Embryonic facial prominence (tissue), 1 donor: ENCODE data around the gene SLC25A13.
A peak's percentile ranks its signal among the peaks of the same experiment; 100 is the strongest.

Experiments used
- DNase-seq: peaks from one replicate; pipeline ENCODE4 v3.0.0-alpha.2; 2016; ENCODE audit errors: extremely low spot score

SLC25A13 gene

DNA sequence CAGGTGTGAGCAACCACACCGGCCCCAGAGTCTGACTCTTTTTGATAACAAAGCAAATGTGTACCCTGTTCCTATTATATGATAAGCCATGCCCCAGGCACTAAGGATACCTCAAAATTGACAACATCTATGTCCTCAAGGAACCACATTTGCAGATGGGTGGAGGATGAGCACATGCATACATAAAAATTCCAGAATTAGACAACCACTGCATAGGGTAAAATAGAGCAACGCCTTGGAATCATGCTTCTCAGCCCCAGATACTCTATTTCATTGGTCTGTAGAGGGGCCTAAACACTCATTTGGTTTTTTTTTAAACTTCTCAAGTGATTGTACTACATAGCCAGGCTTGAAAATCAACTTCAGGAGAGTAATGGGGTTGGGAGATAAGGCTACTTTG, 78.7 kb downstream of the SLC25A13 start:
- DNase-seq: no peak

- DNase-seq: no peak
Measured at GRCh38 chr7:96241855-96242254, 80.0 kb downstream of the SLC25A13 start.

GRCh38 chr7:96238976-96239766, 82.7 kb downstream of the SLC25A13 start:
- no peak for DNase-seq

DNA sequence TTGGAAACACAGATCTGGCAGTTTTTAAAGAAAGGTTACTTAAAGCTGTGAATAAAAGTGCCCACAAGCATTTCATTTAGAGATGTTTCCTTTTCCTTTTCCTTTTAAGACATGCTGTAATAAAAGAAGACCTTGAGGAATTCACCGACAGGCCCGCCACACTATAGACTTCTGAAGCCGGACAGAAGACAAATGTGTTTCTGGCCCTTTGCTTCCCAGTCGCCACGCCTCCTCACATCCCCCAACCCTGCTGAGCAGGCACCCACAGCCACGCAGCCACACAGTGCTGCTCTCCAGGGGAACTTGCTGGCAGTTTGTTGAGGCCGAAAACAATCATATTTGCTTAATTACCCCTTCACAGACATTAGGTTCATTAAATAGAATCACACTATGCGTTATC, 83.4 kb downstream of the SLC25A13 start:
- DNase-seq: no peak

DNA sequence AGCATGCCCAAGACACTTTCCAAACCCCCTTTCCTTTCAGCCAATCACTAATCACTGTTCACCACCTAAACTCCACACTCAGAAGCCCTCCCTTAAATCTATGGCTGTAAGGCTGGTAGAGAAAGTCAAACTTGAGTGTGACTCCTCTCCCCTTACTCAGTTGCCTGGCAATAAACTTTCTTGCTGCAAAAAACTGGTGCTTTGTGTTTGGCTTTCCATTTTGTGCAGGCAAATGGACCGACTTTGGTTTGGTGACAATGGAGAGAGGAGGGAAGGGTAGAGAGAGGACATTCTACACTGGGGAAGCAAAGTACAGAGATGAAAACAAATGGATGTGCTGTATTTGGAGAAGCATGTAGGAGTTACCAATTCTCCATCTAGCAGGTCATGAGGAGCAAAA, 84.9 kb downstream of the SLC25A13 start:
- no peak for DNase-seq

DNA sequence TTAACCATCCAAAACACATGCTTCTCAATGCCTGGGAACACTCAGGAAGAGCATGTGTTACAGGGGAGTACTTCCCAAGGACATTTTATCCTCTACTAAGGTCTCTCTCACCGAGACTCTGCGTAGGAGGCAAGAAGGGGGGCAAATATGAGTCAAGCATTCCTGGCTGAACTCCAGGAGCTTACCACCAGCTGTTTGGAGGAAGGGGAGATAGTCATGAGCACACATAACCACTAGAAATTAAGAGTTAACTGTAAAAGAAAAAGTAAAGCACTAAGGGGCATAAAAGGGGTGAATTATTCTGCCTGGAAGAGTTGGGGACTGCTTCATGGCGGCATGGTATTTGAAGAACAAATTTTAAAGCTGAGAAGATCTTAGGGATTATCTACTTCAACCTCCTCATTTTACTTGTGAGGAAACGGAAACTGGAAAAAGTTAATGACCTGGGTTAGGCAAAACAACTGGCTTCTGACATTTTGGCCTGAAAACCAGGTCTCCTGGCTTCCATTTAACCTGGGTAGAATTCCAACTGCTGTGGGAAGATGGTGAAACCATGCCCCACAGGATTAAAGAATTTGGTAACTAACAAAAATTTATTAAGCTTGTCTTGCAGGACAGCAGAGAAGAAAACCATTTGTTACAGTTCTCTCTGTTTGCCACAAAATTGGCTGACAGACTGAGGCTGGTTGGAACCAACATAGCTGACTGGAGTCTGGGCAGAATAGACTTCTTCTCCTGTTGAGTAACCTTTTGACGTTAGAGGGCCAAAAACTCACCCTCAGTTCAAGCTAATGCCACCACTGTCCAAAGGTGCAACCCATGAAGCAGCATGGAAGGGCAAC, 85.5 kb downstream of the SLC25A13 start:
- DNase-seq: peak; percentile 37

GRCh38 chr7:96235281-96235680, 86.6 kb downstream of the SLC25A13 start:
- DNase-seq: no peak

DNA sequence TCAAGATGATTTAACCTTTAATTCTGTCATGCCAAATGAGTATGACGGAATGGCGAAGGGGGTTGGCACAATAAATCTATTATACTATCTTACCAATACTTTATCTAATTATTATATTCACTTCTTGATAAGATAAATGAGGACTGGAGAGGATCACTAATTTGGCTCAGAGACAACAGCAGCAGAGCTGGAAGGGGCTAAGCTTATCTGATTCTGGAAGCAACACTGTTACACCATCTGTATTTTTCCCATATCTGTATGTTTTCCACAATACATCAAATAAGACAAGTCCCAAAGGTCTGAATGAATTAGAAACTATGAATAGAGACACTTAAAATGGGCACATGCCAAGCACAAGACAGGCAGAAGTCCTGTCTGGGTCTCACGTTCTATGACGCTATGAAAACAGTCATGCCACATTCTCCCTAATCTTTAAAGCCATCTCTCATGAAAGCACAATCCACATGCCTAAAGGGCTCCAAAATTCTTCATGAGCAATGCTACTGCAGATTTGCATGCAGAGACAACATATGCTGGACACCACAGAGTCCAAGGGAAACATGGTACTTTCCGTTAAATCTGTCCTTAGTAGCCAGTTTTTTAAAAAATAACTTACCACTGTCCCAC, 88.3 kb downstream of the SLC25A13 start:
- DNase-seq: no peak

DNA sequence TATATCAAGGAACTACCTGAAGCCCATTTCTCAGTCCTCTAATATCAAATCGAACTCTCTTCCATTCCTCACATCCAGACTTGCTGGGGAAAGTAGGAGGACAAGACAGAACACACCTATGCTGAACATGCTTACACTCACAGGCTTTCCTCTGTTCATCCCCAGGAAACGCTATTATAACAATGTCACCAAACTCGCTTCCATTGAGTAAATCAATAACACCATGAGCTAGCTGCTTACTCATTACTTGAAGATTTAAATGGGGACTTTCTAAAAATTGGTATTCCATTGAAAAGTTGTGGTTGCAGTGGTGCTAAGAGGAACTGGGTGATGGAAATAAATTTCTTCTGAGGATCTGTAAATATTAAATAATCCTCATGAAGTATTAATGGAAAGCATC, 88.8 kb downstream of the SLC25A13 start:
- no peak for DNase-seq

- DNase-seq: no peak
Measured at GRCh38 chr7:96228760-96229159, 93.1 kb downstream of the SLC25A13 start.

DNA sequence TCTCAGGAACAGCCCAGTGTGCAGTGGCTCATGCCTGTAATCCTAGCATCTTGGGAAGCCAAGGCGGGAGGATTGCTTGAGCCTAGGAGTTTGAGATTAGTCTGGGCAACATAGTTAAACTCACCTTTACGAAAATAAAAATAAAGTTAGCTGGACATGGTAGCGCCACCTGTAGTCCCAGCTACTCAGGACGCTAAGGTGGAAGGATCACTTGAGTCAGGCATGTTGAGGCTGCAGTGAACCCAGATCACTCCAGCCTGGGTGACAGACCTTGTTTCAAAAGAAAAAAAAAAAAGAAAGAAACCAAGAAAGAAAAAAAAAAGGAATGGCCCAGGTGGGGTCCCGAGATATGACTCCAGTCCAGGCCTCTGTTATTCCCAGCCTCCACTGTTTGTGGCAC, 96.6 kb downstream of the SLC25A13 start:
- DNase-seq: no peak

DNA sequence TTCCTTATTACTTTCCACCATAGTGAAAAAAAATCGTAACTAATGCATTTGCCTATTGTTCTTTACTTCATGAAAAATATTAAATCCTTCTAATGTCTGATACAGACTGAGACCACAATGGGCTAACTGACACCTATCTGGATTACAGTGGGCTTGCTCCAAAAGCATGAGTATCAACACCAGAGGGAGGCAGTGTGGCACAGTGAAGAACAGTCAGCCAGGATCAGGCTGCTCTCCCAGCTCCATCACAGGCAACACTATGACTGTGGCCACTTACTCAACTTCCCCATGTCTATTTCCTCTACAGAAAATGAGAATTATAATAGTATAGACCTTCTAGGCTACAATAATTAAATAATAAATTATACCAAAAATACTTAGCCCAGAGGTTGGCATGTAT, 97.2 kb downstream of the SLC25A13 start:
- no peak for DNase-seq

DNA sequence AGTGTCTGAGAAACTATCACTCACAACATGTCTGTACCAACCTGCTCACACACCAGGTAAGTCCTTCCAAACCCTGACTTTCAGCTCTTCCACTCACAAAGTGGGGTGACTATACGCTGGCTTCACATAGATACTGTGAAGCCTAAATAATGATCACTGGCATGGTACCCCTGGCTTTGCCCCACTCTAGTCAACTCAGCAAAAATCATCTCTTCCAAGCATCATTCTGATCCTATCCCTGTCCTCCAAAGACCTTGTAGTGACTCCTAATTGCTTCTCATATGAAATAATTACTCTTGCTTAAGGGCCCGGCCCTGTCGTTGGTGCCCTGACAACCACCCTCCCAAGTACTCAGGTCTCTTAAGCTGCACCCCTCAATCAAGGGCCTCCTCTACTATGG, 97.8 kb downstream of the SLC25A13 start:
- DNase-seq: no peak

DNA sequence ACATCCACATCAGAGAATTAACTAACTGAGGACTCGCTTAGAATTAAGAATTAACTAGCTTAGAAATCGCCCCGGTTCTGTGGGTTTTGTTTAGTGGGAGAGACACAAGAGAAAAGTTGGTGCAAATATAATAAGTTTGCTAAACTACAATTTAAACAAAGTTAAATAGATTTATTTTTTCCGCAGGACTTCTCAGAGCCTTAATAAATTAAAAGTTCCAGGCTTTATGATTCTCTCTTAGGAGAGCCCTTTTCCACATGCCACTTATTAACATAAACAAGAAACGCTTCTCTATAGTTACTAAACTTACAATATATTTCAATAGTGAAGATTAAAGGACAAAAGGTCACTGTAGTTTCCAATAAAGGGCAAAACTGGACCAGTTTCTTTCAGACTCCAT, 100.0 kb downstream of the SLC25A13 start:
- DNase-seq: no peak

DNA sequence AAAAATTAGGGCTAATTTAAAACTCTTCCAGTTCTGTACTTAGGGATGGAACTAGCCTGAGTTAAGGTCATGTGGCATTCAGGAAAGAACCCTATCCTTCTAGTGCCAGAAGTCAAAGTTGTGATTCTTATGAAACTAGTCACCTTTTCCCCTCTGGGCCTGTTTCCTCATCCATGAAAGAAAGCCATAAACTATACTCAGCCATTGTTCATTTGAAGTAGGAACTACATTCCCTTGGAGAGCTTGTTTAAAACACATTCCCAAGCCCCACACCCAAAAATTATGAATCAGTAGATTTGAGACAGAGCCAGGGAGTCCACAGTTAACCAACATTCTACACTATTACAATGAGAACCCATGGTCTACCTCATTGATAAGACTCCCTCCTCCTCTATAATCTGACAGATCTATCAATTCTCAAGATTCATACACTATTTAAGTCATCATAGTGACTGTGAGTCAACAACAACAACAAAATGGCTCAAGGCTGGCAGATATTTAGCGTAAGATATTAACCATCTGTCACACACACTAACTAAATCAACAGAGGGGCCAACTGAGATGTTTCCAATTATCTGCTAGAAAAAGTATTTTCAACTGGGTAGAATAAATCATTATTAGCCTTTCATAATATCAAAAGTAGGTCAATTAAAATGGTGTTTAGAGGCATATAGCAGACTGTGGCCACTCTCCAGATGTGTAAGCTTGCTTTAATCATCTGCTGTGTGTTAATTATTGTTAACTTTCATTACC, 102.3 kb downstream of the SLC25A13 start:
- DNase-seq: no peak

DNA sequence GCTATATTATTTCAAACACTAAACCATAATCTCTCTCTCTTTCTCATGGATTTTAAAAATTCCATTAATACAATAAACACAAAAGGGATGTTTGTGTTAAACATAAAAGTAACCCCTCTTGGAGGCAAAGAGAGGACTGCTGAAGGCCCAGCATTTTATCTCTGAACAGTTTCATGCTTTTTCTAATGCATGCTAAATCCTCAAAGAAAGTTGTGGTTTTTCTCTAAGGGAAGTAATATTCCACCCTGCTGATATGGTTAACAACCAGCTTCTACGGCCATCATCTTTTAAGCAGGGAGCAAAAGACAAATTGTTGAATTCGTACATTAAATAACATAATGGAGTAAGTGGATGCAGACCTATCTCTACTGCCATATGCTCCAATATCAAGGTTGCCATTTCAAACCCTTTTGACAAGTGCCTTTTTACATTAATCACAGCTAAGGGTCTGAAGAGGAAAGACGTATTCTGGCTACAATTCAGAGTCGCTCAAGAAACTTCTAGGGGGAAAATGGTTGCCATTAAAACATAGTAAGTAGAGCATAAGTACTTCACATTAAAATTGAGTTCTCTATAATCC, 103.1 kb downstream of the SLC25A13 start:
- no peak for DNase-seq

- no peak for DNase-seq
Measured at GRCh38 chr7:96217147-96217546, 104.8 kb downstream of the SLC25A13 start.

DNA sequence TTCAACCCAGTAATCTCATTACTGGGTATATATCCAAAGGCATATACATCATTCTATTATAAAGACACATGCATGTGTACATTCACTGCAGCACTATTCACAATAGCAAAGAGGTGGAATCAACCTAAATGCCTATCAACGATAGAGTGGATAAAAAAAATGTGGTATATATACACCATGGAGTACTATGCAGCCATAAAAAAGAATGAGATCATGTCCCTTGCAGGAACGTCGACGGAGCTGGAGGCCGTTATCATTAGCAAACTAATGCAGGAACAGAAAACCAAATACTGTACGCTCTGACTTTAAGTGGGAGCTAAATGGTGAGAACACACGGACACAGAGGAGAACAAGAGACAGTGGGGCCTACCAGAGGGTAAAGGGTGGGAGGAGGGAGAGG, 105.5 kb downstream of the SLC25A13 start:
- no peak for DNase-seq

DNA sequence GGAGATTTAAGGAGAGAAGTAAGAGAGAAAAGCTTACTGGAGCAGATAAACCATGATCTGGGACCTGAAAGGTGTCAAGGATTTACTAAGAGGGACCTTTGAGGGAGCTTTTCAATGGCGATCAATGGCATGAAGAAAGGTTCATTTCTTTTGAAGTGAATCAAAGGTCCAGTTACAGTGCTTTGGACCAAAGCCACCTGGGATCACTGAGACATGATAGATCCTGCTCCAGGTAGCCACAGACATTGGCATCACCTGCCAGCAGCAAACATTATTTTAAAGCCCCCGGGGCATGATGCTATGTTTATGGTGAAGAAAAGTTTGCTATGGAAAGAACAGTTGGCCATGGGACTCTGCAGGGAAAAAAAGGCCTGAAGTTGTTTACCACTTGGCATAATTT, 109.4 kb downstream of the SLC25A13 start:
- no peak for DNase-seq

DNA sequence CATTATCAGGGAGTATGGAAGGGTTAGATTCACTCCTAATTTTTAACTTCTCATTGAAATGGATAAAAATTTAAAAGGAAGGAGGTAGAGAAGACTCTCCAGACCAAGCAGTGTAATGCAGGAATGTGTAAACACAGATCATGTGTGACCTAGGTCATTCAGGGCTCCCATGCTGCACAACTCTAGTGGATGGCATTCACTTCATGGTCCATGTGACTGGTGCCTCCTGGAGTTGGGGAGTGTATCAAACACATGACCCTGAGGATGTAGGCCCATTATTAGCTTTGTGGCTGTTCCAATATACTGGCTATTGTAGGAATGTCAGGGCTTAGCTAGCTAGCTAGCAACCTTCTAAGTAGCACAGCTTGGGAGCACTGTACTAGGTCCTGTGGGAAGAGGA, 109.9 kb downstream of the SLC25A13 start:
- DNase-seq: no peak

DNA sequence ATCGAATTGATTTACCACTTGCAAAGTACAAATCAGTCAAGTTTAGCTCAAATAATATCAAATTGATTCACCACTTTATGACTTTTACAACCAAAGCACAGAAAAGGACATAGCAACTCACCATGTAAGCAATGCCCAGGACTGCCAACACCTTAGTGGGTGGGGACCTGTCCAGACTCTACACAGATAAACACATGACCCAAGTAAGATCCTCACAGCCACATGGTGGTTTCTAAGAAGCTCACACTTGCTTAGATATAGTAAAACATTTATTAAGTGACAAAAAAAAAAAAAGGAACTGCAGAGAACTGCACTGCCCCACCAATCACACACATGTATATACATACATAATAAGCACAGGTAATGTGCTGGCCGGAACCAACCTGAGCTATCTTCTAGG, 116.2 kb downstream of the SLC25A13 start:
- no peak for DNase-seq

GRCh38 chr7:96204601-96205000, 117.3 kb downstream of the SLC25A13 start:
- no peak for DNase-seq
